ENCODE results near the gene VIPAS39.

DNA sequence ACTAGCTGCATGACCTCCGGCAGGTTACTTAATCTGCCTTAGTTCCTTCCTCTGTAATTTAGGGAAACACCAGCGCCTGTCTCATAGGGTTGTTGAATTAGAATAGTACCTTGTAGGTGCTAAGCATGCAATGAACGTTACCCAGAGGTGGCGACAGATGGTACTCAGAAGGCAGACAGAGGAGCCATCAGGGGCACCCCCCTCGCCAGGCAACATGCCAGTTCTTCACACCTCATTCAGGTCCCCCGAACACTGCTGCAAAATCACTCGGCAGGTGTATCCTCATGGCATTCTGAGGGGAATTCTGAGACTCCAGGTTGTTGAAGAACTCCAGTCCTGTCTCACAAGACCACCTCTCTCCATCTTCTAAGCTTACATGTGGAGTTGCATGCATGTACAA is 31.2 kb upstream of the VIPAS39 start:
- TF ChIP-seq, protein P1, sequence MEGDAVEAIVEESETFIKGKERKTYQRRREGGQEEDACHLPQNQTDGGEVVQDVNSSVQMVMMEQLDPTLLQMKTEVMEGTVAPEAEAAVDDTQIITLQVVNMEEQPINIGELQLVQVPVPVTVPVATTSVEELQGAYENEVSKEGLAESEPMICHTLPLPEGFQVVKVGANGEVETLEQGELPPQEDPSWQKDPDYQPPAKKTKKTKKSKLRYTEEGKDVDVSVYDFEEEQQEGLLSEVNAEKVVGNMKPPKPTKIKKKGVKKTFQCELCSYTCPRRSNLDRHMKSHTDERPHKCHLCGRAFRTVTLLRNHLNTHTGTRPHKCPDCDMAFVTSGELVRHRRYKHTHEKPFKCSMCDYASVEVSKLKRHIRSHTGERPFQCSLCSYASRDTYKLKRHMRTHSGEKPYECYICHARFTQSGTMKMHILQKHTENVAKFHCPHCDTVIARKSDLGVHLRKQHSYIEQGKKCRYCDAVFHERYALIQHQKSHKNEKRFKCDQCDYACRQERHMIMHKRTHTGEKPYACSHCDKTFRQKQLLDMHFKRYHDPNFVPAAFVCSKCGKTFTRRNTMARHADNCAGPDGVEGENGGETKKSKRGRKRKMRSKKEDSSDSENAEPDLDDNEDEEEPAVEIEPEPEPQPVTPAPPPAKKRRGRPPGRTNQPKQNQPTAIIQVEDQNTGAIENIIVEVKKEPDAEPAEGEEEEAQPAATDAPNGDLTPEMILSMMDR (IDR thresholded peaks at IDR 0.05), result no peak
- TF ChIP-seq POLR2A (IDR thresholded peaks at IDR 0.05), result no peak

All from thyroid gland (tissue), 4 donors.